Smooth muscle cell (in vitro differentiated cells): ENCODE data around the gene FAM237B. TPM values are rescaled to one million over a fixed set of nuclear protein-coding genes. Genes with fewer than 3 reads are reported as not detected.
A peak's percentile ranks its signal among the peaks of the same experiment; 100 is the strongest.

Source experiments
- DNase-seq: peaks from one replicate; lab custom pipeline; 2025; ENCODE audit not compliant: unreplicated experiment; lab: John Stamatoyannopoulos, UW
- H2AFZ ChIP-seq: fragments of 200-600 bp; sonication (generic); 2 replicates; pipeline ENCODE4 v1.6.0; 2016; ENCODE audit warnings: antibody characterized with exemption, low read depth, mild to moderate bottlenecking
- H3F3A ChIP-seq: fragments of 200-600 bp; sonication (generic); 2 replicates; pipeline ENCODE4 v1.6.0; 2017; ENCODE audit warnings: antibody characterized with exemption, low read depth
- H3K27ac ChIP-seq: fragments of 200-600 bp; sonication (generic); 2 replicates; pipeline ENCODE4 v1.5.1; 2016; ENCODE audit warnings: low read depth, mild to moderate bottlenecking
- H3K27me3 ChIP-seq: fragments of 200-600 bp; sonication (generic); 2 replicates; pipeline ENCODE4 v1.6.1; 2016; ENCODE audit warnings: low read depth, mild to moderate bottlenecking
- H3K36me3 ChIP-seq: fragments of 200-600 bp; sonication (generic); 2 replicates; pipeline ENCODE4 v1.5.1; 2016; ENCODE audit warnings: low read depth
- H3K4me1 ChIP-seq: fragments of 200-600 bp; sonication (generic); 2 replicates; pipeline ENCODE4 v1.5.1; 2016; ENCODE audit warnings: low read depth
- H3K4me2 ChIP-seq: fragments of 200-600 bp; sonication (generic); 2 replicates; pipeline ENCODE4 v1.6.0; 2016; ENCODE audit warnings: mild to moderate bottlenecking
- H3K4me3 ChIP-seq: fragments of 200-600 bp; sonication (generic); 2 replicates; pipeline ENCODE4 v1.5.1; 2016; ENCODE audit warnings: mild to moderate bottlenecking
- H3K79me2 ChIP-seq: fragments of 200-600 bp; sonication (generic); 2 replicates; pipeline ENCODE4 v1.6.0; 2016; ENCODE audit warnings: low read depth, mild to moderate bottlenecking
- H3K9ac ChIP-seq: fragments of 200-600 bp; sonication (generic); 2 replicates; pipeline ENCODE4 v1.6.0; 2016; ENCODE audit warnings: low read depth
- H3K9me3 ChIP-seq: fragments of 200-600 bp; sonication (generic); replicated peaks from 2 replicates; pipeline ENCODE4 v1.5.1; 2016; ENCODE audit warnings: low read depth
- H4K20me1 ChIP-seq: fragments of 200-600 bp; sonication (generic); 2 replicates; pipeline ENCODE4 v1.6.0; 2016; ENCODE audit warnings: low read depth
- WGBS: methylation state at CpG from one replicate; pipeline ENCODE4 v1.1.7; 2016; ENCODE audit warnings: low lambda C conversion rate; 5-methylcytosine and 5-hydroxymethylcytosine counted together
- polyA plus RNA-seq: library from polyadenylated mRNA; unstranded; fragments of >200 nt; fragmentation: Nextera tagmentation; extraction: Ambion mirVana; gene quantifications from 2 replicates; pipeline ENCODE4 v1.2.1, GENCODE V29; 2016
- total RNA-seq: library from RNA; depleted of rRNA; stranded (reverse); fragments of >200 nt; gene quantifications from 2 replicates; pipeline ENCODE4 v1.2.3, GENCODE V29; 2014
- TF ChIP-seq, protein P1 (sequence below): fragments of 200-600 bp; sonication (generic); IDR thresholded peaks from 2 replicates; pipeline ENCODE4 v1.5.1; 2017; ENCODE audit warnings: borderline replicate concordance, mild to moderate bottlenecking, antibody characterized with exemption; ENCODE audit not compliant: insufficient read depth, poor library complexity, severe bottlenecking

The FAM237B gene
- total and polyA plus RNA-seq, 2 experiments from 2014 or later, result not detected

DNA sequence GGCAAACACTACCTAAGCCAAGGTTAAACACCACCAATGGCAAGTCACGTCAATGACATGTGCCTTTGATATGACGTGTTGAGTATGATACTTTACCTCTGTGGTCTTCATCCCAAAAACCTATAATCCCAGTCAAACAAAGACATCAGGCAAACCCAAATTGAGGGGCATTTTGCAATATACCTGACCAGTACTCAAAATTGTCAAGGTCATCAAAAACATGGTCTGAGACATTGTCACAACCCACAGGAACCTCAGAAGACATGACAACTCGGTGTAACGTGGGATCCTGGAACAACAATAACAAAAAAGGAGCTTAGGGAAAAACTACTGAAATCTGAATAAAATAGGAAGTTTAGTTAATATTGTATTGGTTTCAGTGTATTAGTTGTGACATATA, 7.2 kb downstream of the FAM237B start:
- Histone ChIP-seq H3K36me3 (no peaks in the 10 kb centered on the region), H3K4me1 (no peaks in the 10 kb centered on the region), H3K4me2 (no peak overlapping the region), H3K27ac (no peak overlapping the region), H3K9me3 (no peaks in the 10 kb centered on the region), H4K20me1 (no peaks in the 10 kb centered on the region), H2AFZ (no peak overlapping the region), H3K9ac (no peak overlapping the region), H3K4me3 (no peak overlapping the region), H3K79me2 (no peaks in the 10 kb centered on the region), H3F3A (no peaks in the 10 kb centered on the region), H3K27me3 (peaks cover 23% of the 10 kb centered on the region)
- 83% methylated on average over 4 of the region's 4 CpGs for WGBS
- no peak for DNase-seq
- TF ChIP-seq, protein P1, sequence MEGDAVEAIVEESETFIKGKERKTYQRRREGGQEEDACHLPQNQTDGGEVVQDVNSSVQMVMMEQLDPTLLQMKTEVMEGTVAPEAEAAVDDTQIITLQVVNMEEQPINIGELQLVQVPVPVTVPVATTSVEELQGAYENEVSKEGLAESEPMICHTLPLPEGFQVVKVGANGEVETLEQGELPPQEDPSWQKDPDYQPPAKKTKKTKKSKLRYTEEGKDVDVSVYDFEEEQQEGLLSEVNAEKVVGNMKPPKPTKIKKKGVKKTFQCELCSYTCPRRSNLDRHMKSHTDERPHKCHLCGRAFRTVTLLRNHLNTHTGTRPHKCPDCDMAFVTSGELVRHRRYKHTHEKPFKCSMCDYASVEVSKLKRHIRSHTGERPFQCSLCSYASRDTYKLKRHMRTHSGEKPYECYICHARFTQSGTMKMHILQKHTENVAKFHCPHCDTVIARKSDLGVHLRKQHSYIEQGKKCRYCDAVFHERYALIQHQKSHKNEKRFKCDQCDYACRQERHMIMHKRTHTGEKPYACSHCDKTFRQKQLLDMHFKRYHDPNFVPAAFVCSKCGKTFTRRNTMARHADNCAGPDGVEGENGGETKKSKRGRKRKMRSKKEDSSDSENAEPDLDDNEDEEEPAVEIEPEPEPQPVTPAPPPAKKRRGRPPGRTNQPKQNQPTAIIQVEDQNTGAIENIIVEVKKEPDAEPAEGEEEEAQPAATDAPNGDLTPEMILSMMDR, result no peak

DNA sequence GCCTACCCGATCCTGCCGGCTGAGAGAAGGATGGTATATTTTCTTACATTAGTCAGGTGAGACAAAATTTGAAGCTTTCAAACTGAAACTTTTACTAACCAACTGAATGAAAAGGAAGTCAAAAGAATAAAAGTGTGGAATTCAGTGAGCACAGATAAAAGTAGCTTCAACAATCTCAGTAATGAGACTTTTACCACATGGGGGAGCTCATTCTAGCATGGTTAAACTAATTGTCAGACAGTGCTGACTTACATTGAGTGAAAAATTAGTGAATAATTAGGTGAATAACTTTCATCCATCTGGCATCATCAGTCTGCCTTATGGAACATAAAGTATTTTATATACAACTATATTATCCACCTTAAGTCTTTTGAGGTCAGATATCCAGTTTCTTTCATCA, 8.4 kb downstream of the FAM237B start:
- H3K27me3 ChIP-seq, result peaks cover 11% of the 10 kb centered on the region
- no peak overlapping the region for H3K4me2 ChIP-seq
- no peaks in the 10 kb centered on the region for H3K36me3 ChIP-seq
- no peaks in the 10 kb centered on the region for H3K9me3 ChIP-seq
- no peaks in the 10 kb centered on the region for H3K79me2 ChIP-seq
- no peaks in the 10 kb centered on the region for H3F3A ChIP-seq
- no peaks in the 10 kb centered on the region for H3K4me1 ChIP-seq
- no peaks in the 10 kb centered on the region for H4K20me1 ChIP-seq
- no peak overlapping the region for H3K27ac ChIP-seq
- no peak overlapping the region for H3K9ac ChIP-seq
- H2AFZ ChIP-seq, result no peak overlapping the region
- no peak for DNase-seq
- 88% methylated on average over 2 of the region's 2 CpGs for WGBS
- H3K4me3 ChIP-seq, result no peak overlapping the region
- TF ChIP-seq, protein P1, result peak; percentile 26

DNA sequence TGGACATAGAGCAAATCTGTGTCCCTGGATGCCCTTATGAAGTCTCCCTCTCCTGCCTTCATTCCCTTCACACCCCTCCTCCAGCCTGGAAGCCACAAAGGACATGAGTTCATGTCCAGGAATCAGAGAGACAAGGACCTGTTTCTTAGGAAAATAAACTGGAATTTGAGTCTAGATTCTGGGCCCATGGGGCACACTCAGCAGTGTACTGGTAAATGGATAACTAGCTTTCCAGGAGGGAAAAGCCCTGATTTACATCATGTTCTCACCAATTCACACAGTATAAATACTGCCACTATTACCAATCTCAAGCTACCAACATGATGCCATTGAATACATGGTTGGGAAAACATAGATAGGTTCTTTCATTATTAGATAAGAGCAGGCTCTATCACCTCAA, 9.9 kb downstream of the FAM237B start:
- DNase-seq, result no peak
- Histone ChIP-seq H4K20me1 (no peaks in the 10 kb centered on the region), H3K36me3 (no peaks in the 10 kb centered on the region), H3K9me3 (no peaks in the 10 kb centered on the region), H3K4me1 (no peaks in the 10 kb centered on the region), H2AFZ (no peak overlapping the region), H3K27me3 (peaks cover 2% of the 10 kb centered on the region), H3K4me2 (no peak overlapping the region), H3K27ac (no peak overlapping the region), H3K4me3 (no peak overlapping the region), H3K9ac (no peak overlapping the region), H3K79me2 (no peaks in the 10 kb centered on the region), H3F3A (no peaks in the 10 kb centered on the region)
- TF ChIP-seq, protein P1, result no peak

DNA sequence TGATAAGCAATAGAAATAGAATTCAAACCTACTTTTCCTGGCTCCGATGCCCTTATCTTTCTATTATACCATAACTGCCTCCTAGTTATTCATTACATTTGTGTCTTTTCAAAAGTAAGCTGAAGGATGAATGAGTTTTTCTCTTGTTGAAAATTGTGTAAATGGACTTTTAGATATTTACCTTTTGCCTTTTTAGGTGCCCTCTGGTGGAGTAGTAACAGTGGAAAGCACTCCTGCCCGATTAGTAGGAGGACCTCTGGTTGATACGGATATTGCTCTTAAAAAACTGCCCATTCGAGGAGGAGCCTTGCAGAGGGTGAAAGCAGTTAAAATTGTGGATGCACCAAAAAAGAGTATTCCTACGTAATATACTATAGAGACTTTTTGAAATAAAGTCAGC, 11.2 kb downstream of the FAM237B start:
- Histone ChIP-seq H3K9me3 (no peaks in the 10 kb centered on the region), H3K4me2 (no peak overlapping the region), H4K20me1 (no peaks in the 10 kb centered on the region), H3K79me2 (no peaks in the 10 kb centered on the region), H3K27me3 (no peaks in the 10 kb centered on the region), H3K27ac (no peak overlapping the region), H2AFZ (no peak overlapping the region), H3K36me3 (no peaks in the 10 kb centered on the region), H3K4me1 (no peaks in the 10 kb centered on the region), H3K9ac (no peak overlapping the region), H3F3A (no peaks in the 10 kb centered on the region), H3K4me3 (no peak overlapping the region)
- WGBS, result 92% methylated on average over 5 of the region's 5 CpGs
- no peak for DNase-seq
- TF ChIP-seq, protein P1, result no peak
